HCT116 (cell line): ENCODE measurements around the gene DOCK3. TPM values are rescaled to one million over a fixed set of nuclear protein-coding genes. Genes with fewer than 3 reads are reported as not detected.

Experiments
- ATAC-seq: fragments of 200-7000 bp; cut with Tn5 transposase; 2 replicates; pipeline ENCODE4 v1.9.1; 2020; ENCODE audit warnings: mild to moderate bottlenecking, moderate library complexity
- BruUV-seq: library from RNA; stranded (reverse); fragments of 400-500 nt; replicated peaks from 2 replicates; lab custom pipeline; 2021; lab: Mats Ljungman, UMichigan
- CTCF ChIA-PET: fragments of 300-600 bp; sonication (Branson Sonifier 250); formaldehyde crosslinking; loops from one replicate; lab custom pipeline; 2021; ENCODE audit warnings: antibody characterized with exemption; lab: Charles Lee
- POLR2A ChIA-PET: fragments of 300-600, 350-600 bp; sonication (Branson Sonifier 250); formaldehyde crosslinking; loops from one replicate; lab custom pipeline; 2021; ENCODE audit warnings: antibody characterized with exemption; lab: Charles Lee
- RAD21 ChIA-PET, 2 experiments: fragments of 300-600 bp; sonication (Branson Sonifier 250); formaldehyde crosslinking; loops; one replicate each; lab custom pipeline; 2023; ENCODE audit warnings: low total read pairs in 2 of 2; ENCODE audit not compliant: uncharacterized antibody in 2 of 2, unreplicated experiment in 2 of 2, low non-redundant PET in 1 of 2; lab: Charles Lee
- DNase-seq: peaks from one replicate; pipeline ENCODE4 v3.0.0-alpha.2; 2010; ENCODE audit warnings: low read depth, low spot score
- H2AFZ ChIP-seq: fragments of 200-600 bp; shearing (Covaris generic), sonication (generic); 2 replicates; pipeline ENCODE4 v1.6.1; 2017; ENCODE audit warnings: low read depth, mixed run types, mixed read lengths, antibody characterized with exemption, low read length; ENCODE audit not compliant: poor library complexity, severe bottlenecking
- H3K27ac ChIP-seq: 2 replicates; pipeline ENCODE4 v1.5.1; 2012; ENCODE audit warnings: low read depth, low read length
- H3K27me3 ChIP-seq: fragments of 200-600 bp; sonication (generic); 2 replicates; pipeline ENCODE4 v1.6.1; 2016; ENCODE audit warnings: mixed run types, low read length, mixed read lengths; ENCODE audit not compliant: insufficient read depth
- H3K36me3 ChIP-seq, 2 experiments: fragments of 200-500 bp in 1 of 2; fragments of 200-600 bp in 1 of 2; sonication (Bioruptor generic) in 1 of 2; sonication (generic) in 1 of 2; 2 replicates each; pipeline versions ENCODE4 v1.5.1 to v1.6.1; 2014 to 2016; ENCODE audit warnings: low read length in 2 of 2, inconsistent platforms in 1 of 2, mixed read lengths in 1 of 2, mixed run types in 1 of 2; ENCODE audit not compliant: insufficient read depth in 2 of 2, control insufficient read depth in 1 of 2
- H3K4me1 ChIP-seq, 2 experiments: fragments of 200-600 bp in 1 of 2; sonication (generic) in 1 of 2; 2 replicates each; pipeline versions ENCODE4 v1.5.1 to v1.6.1; 2012 to 2017; ENCODE audit warnings: low read length in 2 of 2, inconsistent platforms in 1 of 2, mild to moderate bottlenecking in 1 of 2, mixed read lengths in 1 of 2, mixed run types in 1 of 2, moderate library complexity in 1 of 2; ENCODE audit not compliant: insufficient read depth in 2 of 2, control insufficient read depth in 1 of 2
- H3K4me2 ChIP-seq: fragments of 200-600 bp; sonication (generic); 2 replicates; pipeline ENCODE4 v1.6.1; 2017; ENCODE audit warnings: mixed run types, low read length, mixed read lengths
- H3K4me3 ChIP-seq, 2 experiments: fragments of 200-600 bp in 1 of 2; sonication (generic) in 1 of 2; replicated peaks in 1 of 2; 2 replicates each; pipeline ENCODE4 v1.5.1; 2011 to 2016; ENCODE audit warnings: low read length in 2 of 2, control low read depth in 1 of 2, low read depth in 1 of 2, mild to moderate bottlenecking in 1 of 2, mixed read lengths in 1 of 2, mixed run types in 1 of 2
- H3K79me2 ChIP-seq: fragments of 200-600 bp; sonication (generic); 2 replicates; pipeline ENCODE4 v1.6.1; 2017; ENCODE audit warnings: mild to moderate bottlenecking, mixed run types, low read length, moderate library complexity, mixed read lengths; ENCODE audit not compliant: insufficient read depth
- H3K9ac ChIP-seq: fragments of 200-600 bp; sonication (generic); 2 replicates; pipeline ENCODE4 v1.6.1; 2016; ENCODE audit warnings: low read length, mixed read lengths
- H3K9me2 ChIP-seq: fragments of 200-600 bp; sonication (generic), shearing (Covaris generic); 2 replicates; pipeline ENCODE4 v1.6.1; 2017; ENCODE audit warnings: mixed run types, mild to moderate bottlenecking, moderate library complexity; ENCODE audit not compliant: insufficient read depth
- H3K9me3 ChIP-seq, 2 experiments: fragments of 200-500 bp in 1 of 2; fragments of 200-600 bp in 1 of 2; sonication (Bioruptor generic) in 1 of 2; sonication (generic) in 1 of 2; 2 replicates each; pipeline ENCODE4 v1.6.1; 2014 to 2017; ENCODE audit warnings: low read length in 2 of 2, mixed read lengths in 2 of 2, inconsistent platforms in 1 of 2, low read depth in 1 of 2, mild to moderate bottlenecking in 1 of 2, mixed run types in 1 of 2, moderate library complexity in 1 of 2; ENCODE audit not compliant: control insufficient read depth in 1 of 2, insufficient read depth in 1 of 2
- H4K20me1 ChIP-seq: fragments of 200-600 bp; sonication (generic), shearing (Covaris generic); 2 replicates; pipeline ENCODE4 v1.6.1; 2017; ENCODE audit warnings: mixed run types, mild to moderate bottlenecking, moderate library complexity; ENCODE audit not compliant: insufficient read depth
- CEBPB ChIP-seq: IDR thresholded peaks from 2 replicates; pipeline ENCODE4 v1.6.1; 2012; ENCODE audit warnings: low read depth
- EZH2phosphoT487 ChIP-seq: fragments of 200-600 bp; IDR thresholded peaks from 2 replicates; pipeline ENCODE4 v1.6.1; 2018; ENCODE audit warnings: antibody characterized with exemption, borderline replicate concordance
- FOSL1 ChIP-seq: IDR thresholded peaks from 2 replicates; pipeline ENCODE4 v1.6.1; 2012; ENCODE audit warnings: low read depth
- JUND ChIP-seq: IDR thresholded peaks from 2 replicates; pipeline ENCODE4 v1.6.1; 2012
- RAD21 ChIP-seq: IDR thresholded peaks from 2 replicates; pipeline ENCODE4 v1.6.1; 2012; ENCODE audit warnings: low read depth, mild to moderate bottlenecking
- intact Hi-C: fragments of 100-400 bp; cut with micrococcal nuclease; formaldehyde crosslinking; loops from 2 replicates; pipeline ENCODE4 v1.10.0; 2022
- total RNA-seq: library from RNA; stranded (reverse); gene quantifications from one replicate; pipeline ENCODE4 v1.2.1, GENCODE V29; 2021; ENCODE audit not compliant: unreplicated experiment
- TF ChIP-seq, protein P1 (sequence below), 3 experiments: fragments of 200-600 bp in 1 of 3; sonication (generic) in 1 of 3; IDR thresholded peaks in 2 of 3; conservative IDR thresholded peaks in 1 of 3; 2 replicates each; pipeline ENCODE4 v1.5.1; 2012 to 2017; ENCODE audit warnings: low read depth in 2 of 3, low read length in 2 of 3, antibody characterized with exemption in 1 of 3, borderline replicate concordance in 1 of 3, control low read depth in 1 of 3, mild to moderate bottlenecking in 1 of 3, mixed read lengths in 1 of 3, mixed run types in 1 of 3, moderate library complexity in 1 of 3; ENCODE audit not compliant: insufficient read depth in 1 of 3

The DOCK3 gene
- total RNA-seq, 1 experiment from 2014 or later: 4.2 TPM

DNA sequence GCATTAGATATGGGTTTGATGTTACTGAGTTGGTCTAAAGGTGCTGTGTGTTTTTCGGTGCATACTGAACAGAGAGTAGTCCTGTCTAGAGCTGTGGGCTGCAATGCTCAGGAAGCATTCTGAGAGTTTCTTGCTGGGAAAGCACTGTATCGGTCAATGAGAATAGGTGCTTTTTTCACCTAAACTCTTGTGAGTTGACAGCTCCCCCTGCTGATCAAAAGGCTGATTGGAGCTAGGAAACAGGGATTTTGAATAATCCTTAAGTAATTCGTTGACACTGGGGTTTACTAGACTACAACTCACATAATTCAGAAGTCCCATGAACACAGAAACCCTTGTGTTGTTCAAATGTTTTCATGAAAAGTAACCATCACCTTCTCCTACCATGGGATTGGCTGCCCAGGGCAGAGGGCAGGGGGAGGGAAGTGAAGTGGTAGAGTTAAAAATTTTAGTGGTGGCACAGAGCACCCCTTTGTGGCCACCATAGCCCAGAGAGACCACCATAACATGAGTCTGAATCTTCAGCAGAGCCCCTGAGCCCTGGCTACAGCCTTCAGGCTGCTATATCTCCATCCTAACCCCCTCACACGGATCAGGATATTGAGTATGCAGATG lies 697.3 kb downstream of the DOCK3 start:
- Histone ChIP-seq H3K9ac (no peak overlapping the region), H3K9me3 (no peaks in the 10 kb centered on the region), H2AFZ (no peak overlapping the region), H3K36me3 (no peaks in the 10 kb centered on the region), H3K79me2 (no peaks in the 10 kb centered on the region), H3K4me1 (no peaks in the 10 kb centered on the region), H3K4me3 (no peak overlapping the region), H3K27ac (no peak overlapping the region), H4K20me1 (no peaks in the 10 kb centered on the region), H3K9me2 (no peaks in the 10 kb centered on the region), H3K4me2 (no peak overlapping the region), H3K27me3 (no peaks in the 10 kb centered on the region)
- CTCF ChIA-PET: interaction anchor here (0.6 to 4.7 kb wide), 16 partner anchors 11 to 756 kb away, joined by 3 to 46 read pairs (median 4); partner anchors contain the start of genes DOCK3, MANF and MAPKAPK3
- BruUV-seq: no TSS peak
- TF ChIP-seq RAD21 (peak; percentile 92), EZH2phosphoT487 (no peak), CEBPB (no peak), FOSL1 (no peak), JUND (no peak)
- TF ChIP-seq, protein P1, sequence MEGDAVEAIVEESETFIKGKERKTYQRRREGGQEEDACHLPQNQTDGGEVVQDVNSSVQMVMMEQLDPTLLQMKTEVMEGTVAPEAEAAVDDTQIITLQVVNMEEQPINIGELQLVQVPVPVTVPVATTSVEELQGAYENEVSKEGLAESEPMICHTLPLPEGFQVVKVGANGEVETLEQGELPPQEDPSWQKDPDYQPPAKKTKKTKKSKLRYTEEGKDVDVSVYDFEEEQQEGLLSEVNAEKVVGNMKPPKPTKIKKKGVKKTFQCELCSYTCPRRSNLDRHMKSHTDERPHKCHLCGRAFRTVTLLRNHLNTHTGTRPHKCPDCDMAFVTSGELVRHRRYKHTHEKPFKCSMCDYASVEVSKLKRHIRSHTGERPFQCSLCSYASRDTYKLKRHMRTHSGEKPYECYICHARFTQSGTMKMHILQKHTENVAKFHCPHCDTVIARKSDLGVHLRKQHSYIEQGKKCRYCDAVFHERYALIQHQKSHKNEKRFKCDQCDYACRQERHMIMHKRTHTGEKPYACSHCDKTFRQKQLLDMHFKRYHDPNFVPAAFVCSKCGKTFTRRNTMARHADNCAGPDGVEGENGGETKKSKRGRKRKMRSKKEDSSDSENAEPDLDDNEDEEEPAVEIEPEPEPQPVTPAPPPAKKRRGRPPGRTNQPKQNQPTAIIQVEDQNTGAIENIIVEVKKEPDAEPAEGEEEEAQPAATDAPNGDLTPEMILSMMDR (IDR thresholded peaks at IDR 0.05 in 2 of 3, conservative IDR thresholded peaks at IDR 0.05 in 1 of 3; ENCODE audit: borderline replicate concordance in 1 of 3, insufficient read depth in 1 of 3, low read depth in 2 of 3, low read length in 2 of 3): peak; percentile 70 to 88 (median 78)
- ATAC-seq (peak; percentile 87), DNase-seq (peak; percentile 51)
- RAD21 ChIA-PET: interaction anchor here (0.6 to 1.8 kb wide), 6 partner anchors 75 to 756 kb away, joined by 3 to 7 read pairs (median 5); no protein-coding TSS in a partner anchor
- intact Hi-C loops: loop anchor here (1.0 to 5.0 kb wide), 5 partner anchors 100 to 756 kb away; no protein-coding TSS in a partner anchor
- POLR2A ChIA-PET: interaction anchor here (0.8 kb wide), 1 partner anchor 756 kb away, joined by 4 read pairs; no protein-coding TSS in a partner anchor
